Esophagus (tissue), 2 donors: ENCODE measurements around the gene ZNF92. TPM values are rescaled to one million over a fixed set of nuclear protein-coding genes. Genes with fewer than 3 reads are reported as not detected.
"Not testable (repeated sequence)": the region's sequence is repeated elsewhere in the genome, so short reads cannot be mapped to it uniquely, and the experiment has no call there.

Experiments
- H3K27ac ChIP-seq, 2 donors: one replicate each; pipeline ENCODE4 v1.5.1; 2013; ENCODE audit warnings: low read depth in 2 of 2, mild to moderate bottlenecking in 2 of 2, inconsistent platforms in 1 of 2, low read length in 1 of 2, moderate library complexity in 1 of 2
- H3K27me3 ChIP-seq, 2 donors: one replicate each; pipeline ENCODE4 v1.6.1; 2013; ENCODE audit warnings: low read length in 2 of 2, control low read depth in 1 of 2, mild to moderate bottlenecking in 1 of 2; ENCODE audit not compliant: insufficient read depth in 2 of 2, control insufficient read depth in 1 of 2
- H3K36me3 ChIP-seq, 2 donors: one replicate each; pipeline ENCODE4 v1.6.1; 2013; ENCODE audit warnings: low read length in 1 of 2; ENCODE audit not compliant: control insufficient read depth in 2 of 2, insufficient read depth in 2 of 2
- H3K4me1 ChIP-seq, 2 donors: one replicate each; pipeline ENCODE4 v1.6.1; 2013; ENCODE audit warnings: low read length in 1 of 2; ENCODE audit not compliant: control insufficient read depth in 2 of 2, insufficient read depth in 2 of 2
- H3K4me3 ChIP-seq, 2 donors: one replicate each; pipeline ENCODE4 v1.5.1; 2013; ENCODE audit warnings: low read length in 2 of 2, mild to moderate bottlenecking in 2 of 2, low read depth in 1 of 2, moderate library complexity in 1 of 2
- H3K9me3 ChIP-seq, 2 donors: one replicate each; pipeline ENCODE4 v1.6.1; 2013; ENCODE audit warnings: mild to moderate bottlenecking in 2 of 2, low read depth in 1 of 2, low read length in 1 of 2, moderate library complexity in 1 of 2; ENCODE audit not compliant: control insufficient read depth in 2 of 2, insufficient read depth in 1 of 2
- WGBS, 2 donors: extraction: QIAGEN DNeasy Blood & Tissue Kit; methylation state at CpG; one replicate each; pipeline ENCODE4 v1.1.7; 2013; 5-methylcytosine and 5-hydroxymethylcytosine counted together
- polyA plus RNA-seq, 2 donors: library from polyadenylated mRNA; stranded (reverse); fragments of 200-250 nt; gene quantifications; one replicate each; pipeline ENCODE4 v1.2.3, GENCODE V29; 2013
- donor health status: healthy with polysubstance abuse.
- donor health status: Bipolar disorder and iron deficiency.

ZNF92 gene
- polyA plus RNA-seq, 2 donors = 3.3 to 8.9 TPM

DNA sequence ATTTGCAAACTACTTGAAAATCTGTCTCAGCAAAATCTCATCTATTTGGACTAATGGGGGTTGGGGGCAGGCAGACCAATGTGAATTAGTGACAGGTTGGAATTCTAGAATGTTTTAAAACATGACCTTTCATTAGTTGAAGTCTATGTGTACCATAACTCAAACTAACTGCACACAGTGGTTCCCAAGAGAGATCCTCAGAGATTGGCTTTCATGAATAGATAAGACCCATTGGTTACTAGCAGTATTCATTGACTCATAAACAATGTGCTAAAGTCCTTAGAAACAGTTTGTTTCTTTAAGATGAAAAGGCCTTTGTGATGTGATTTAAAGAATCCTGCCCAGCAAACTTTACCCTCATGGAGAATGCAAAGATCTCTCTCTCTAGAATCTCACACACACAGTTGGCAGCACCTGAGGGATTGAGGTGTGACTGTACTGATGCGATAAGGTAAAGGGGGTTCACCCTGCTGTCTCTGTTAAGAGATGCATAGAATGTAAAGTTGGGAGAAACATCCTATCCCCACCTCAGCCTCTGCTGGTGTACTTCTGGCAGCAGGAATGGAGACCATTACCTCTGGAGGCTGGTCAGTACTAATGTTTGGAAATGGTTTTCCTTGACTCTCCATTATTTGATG lies 70.7 kb downstream of the ZNF92 start:
- Histone ChIP-seq H3K9me3 (peaks cover 0 to 3% of the 10 kb centered on the region in 2 donors), H3K27ac (no peak overlapping the region), H3K36me3 (no peaks in the 10 kb centered on the region), H3K4me1 (no peaks in the 10 kb centered on the region), H3K4me3 (no peak overlapping the region), H3K27me3 (no peaks in the 10 kb centered on the region)
- 77 to 89% methylated on average over 1 of the region's 1 CpG for WGBS, 2 donors

DNA sequence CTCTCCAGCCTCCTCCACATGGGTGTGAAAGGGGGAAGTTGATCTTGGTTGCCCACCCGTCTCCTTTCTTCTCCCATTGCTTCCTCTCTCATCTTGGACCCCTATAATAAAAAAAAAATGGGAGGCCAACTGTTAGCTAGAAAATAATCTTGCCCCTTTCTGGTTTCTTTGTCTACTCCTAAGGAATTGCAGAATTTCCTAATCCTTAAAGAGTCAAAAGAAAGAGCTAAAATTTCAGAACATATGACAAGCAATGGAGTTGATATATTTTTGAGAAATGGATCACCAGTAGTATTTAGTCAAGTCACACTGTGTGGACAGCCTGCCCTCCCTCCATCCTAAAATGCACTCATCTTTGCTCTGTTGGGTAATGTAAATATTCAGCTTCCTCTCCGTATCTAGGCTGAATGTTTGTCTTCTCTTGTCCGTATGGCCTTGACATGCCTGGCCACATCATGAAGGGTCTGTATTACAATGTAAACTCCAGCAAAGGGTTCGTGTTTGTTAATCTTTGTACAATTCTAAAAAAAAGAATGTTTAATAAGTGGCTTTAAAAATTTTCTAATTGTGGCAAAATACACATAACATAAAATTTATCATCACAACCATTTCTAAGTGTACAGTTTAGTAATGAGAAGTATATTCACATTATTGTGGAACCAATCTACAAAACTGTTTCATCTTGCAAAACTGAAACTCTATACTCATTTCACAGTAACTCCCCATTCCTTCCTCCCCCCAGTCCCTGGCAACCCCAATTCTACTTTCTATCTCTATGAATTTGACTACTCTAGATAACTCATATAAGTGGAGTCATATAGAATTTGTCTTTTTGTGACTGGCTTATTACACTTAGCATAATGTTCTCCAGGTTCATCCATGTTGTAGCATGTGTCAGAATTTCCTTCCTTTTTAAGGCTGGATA lies 71.5 kb downstream of the ZNF92 start:
- Histone ChIP-seq H3K4me3 (no peak overlapping the region), H3K36me3 (no peaks in the 10 kb centered on the region), H3K27ac (no peak overlapping the region), H3K4me1 (no peaks in the 10 kb centered on the region), H3K9me3 (peaks cover 0 to 3% of the 10 kb centered on the region in 2 donors), H3K27me3 (no peaks in the 10 kb centered on the region)
- 67 to 71% methylated on average over 4 of the region's 4 CpGs for WGBS, 2 donors

DNA sequence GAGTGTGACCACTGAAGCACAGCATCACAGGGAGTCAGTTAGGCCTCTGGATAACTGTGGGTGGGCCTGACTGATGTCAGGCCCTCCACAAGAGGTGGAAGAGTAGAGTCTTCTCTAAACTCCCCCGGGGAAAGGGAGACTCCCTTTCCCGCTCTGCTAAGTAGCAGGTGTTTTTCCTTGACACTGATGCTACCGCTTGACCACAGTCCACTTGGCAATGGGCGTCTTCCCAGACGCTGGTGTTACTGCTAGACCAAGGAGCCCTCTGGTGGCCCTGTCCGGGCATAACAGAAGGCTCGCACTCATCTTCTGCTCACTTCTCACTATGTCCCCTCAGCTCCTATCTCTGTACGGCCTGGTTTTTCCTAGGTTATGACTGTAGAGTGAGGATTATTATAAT lies 73.4 kb downstream of the ZNF92 start:
- H3K27ac ChIP-seq, H3K27me3 ChIP-seq, H3K4me3 ChIP-seq, H3K9me3 ChIP-seq, H3K4me1 ChIP-seq, H3K36me3 ChIP-seq: not testable (repeated sequence)
- 80% methylated on average over 8 of the region's 8 CpGs for WGBS, 2 donors

DNA sequence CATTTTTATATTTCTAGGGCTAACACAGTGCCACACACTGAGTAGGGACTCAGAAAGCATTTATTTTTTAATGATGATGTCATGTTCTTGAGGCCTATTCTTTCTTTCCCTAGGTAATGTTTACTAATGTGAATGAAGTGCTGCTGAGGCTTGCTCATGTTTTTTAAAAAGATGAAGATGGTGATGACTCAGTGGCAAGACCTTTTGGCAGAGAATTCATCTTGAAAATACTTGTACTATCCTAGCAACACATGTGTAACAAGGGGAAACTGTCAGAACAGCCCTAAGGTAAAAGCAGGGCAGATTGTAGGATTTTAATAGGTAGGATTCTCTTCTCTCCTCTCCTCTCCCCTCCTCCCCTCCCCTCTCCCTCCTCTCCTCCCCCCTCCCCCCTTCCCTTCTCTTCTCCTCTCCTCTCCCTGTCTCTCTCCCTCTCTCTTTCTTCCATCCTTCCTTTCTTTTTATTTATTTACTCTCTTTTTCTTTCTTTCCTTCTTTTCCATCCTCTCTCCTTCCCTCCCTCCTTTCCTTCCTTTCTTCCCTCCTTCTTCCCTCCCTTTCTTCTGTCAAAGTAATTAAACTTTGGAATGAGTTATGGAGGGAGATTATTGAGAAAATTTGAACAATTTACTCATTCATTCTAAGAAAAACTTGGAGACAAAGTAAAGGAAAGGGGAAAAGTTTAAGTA lies 75.3 kb downstream of the ZNF92 start:
- Histone ChIP-seq H3K27ac (no peak overlapping the region), H3K27me3 (no peaks in the 10 kb centered on the region), H3K9me3 (peaks cover 0 to 3% of the 10 kb centered on the region in 2 donors), H3K4me1 (no peaks in the 10 kb centered on the region), H3K4me3 (no peak overlapping the region), H3K36me3 (no peaks in the 10 kb centered on the region)

DNA sequence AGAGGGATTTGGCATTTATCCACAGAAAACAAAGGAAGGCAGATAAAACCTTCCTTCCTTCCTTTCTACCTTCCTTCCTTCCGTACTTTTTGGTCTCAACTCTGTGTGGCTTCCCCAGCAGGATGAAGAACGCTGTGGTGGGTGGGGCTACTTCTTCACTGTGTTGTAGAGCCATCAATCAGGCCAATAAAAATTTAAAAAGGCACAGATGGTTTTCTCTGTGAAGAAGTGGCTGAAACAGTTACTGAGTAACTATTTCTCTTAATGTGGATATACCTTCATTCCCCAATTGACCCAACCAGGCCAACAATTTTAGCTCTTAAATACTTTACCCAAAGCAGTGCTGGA lies 75.8 kb downstream of the ZNF92 start:
- Histone ChIP-seq H3K4me1 (no peaks in the 10 kb centered on the region), H3K4me3 (no peak overlapping the region), H3K27me3 (no peaks in the 10 kb centered on the region), H3K27ac (no peak overlapping the region), H3K9me3 (peaks cover 0 to 3% of the 10 kb centered on the region in 2 donors), H3K36me3 (no peaks in the 10 kb centered on the region)
- 20 to 25% methylated on average over 2 of the region's 2 CpGs for WGBS, 2 donors
